ENCODE data around the gene IGSF10.

IGSF10 gene

GRCh38 chr3:151434151-151434890 is 26.5 kb downstream of the IGSF10 start:
- TF ChIP-seq, protein P1, sequence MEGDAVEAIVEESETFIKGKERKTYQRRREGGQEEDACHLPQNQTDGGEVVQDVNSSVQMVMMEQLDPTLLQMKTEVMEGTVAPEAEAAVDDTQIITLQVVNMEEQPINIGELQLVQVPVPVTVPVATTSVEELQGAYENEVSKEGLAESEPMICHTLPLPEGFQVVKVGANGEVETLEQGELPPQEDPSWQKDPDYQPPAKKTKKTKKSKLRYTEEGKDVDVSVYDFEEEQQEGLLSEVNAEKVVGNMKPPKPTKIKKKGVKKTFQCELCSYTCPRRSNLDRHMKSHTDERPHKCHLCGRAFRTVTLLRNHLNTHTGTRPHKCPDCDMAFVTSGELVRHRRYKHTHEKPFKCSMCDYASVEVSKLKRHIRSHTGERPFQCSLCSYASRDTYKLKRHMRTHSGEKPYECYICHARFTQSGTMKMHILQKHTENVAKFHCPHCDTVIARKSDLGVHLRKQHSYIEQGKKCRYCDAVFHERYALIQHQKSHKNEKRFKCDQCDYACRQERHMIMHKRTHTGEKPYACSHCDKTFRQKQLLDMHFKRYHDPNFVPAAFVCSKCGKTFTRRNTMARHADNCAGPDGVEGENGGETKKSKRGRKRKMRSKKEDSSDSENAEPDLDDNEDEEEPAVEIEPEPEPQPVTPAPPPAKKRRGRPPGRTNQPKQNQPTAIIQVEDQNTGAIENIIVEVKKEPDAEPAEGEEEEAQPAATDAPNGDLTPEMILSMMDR (IDR thresholded peaks at IDR 0.05; ENCODE audit: control insufficient read depth, extremely low read depth, insufficient read depth), result no peak
- no peak for DNase-seq (ENCODE audit: low read depth)

DNA sequence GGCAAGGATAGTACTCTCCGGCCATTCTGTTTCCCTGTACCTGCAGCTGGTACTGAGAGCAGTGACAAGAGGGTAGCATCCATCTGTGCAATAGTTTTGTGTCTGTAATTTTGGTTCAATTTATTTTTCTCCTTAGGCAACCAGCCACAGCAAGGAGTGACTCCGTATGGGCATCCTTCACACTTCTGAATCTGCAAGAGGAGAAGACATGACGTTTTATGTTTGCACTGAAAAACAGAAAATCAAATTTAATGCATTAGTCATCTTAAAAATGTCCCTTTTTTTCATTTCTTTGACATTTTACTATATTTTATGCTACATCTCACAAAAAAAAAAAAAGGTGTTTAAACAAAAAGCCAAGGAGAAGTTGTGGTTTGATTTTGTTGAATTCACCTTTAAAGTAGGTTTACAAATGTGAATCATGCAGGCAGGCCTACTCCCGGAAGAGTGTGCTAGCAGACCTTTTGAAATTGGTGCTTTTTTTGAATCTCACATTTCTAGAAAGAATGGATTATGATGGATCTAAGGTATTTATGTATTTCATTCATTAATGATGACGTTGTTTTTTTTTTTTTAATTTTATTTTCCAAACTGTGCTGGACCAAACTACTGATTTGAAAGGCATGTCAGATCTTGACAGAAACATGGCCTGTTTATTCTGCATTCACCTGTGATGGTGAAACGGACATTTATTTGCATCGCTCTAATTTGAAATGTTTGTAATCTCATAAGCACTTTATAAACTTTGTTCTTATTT is 28.1 kb downstream of the IGSF10 start:
- DNase-seq (ENCODE audit: low read depth), result no peak
- TF ChIP-seq, protein P1 (IDR thresholded peaks at IDR 0.05; ENCODE audit: control insufficient read depth, extremely low read depth, insufficient read depth), result no peak
- H3K4me3 ChIP-seq (ENCODE audit: low read depth, low read length), result no peak overlapping the region

More at GRCh38 chr3:151434151-151434890, 26.5 kb downstream of the IGSF10 start:
- H3K4me3 ChIP-seq (ENCODE audit: low read depth, low read length), result no peak overlapping the region

GRCh38 chr3:151431940-151432339 is 28.9 kb downstream of the IGSF10 start:
- TF ChIP-seq, protein P1 (IDR thresholded peaks at IDR 0.05; ENCODE audit: control insufficient read depth, extremely low read depth, insufficient read depth), result no peak
- no peak overlapping the region for H3K4me3 ChIP-seq (ENCODE audit: low read depth, low read length)
- DNase-seq (ENCODE audit: low read depth), result no peak

DNA sequence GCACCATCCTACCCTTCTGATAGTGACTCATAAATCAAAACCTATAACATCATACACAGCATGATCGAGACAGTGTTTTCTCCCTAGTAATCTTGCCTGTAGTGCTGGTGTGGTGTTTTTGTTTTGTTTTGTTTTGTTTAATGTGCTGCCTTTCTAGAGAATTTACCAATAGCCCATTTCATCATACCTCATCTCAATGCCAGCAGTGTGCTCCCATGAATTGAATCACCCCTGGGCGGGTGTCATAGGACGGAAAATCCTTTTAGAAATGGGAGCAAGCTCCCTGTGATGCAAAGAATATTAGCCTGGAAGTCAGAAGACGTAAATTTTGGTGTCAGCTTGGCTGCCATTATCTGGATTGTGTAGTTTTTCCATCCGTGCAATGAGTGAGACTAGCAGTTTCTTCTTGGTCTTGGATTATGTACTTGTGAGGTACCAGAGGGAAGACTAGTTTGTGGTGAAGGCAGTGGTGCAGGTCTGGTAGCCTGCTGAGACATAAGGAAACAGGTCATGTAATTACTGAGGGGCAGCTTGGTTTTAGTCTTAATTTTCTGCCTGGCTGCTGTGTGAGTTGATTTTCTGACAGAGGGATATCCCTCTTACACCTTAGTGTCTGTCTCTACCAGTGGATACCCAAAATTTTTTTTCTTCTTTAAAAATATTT is 29.9 kb downstream of the IGSF10 start:
- TF ChIP-seq, protein P1 (IDR thresholded peaks at IDR 0.05; ENCODE audit: control insufficient read depth, extremely low read depth, insufficient read depth), result no peak
- no peak for DNase-seq (ENCODE audit: low read depth)

GRCh38 chr3:151428386-151428785 is 32.5 kb downstream of the IGSF10 start:
- no peak overlapping the region for H3K4me3 ChIP-seq (ENCODE audit: low read depth, low read length)
- TF ChIP-seq, protein P1 (IDR thresholded peaks at IDR 0.05; ENCODE audit: control insufficient read depth, extremely low read depth, insufficient read depth), result no peak
- no peak for DNase-seq (ENCODE audit: low read depth)

More for the DNA sequence above, 29.9 kb downstream of the IGSF10 start:
- H3K4me3 ChIP-seq (ENCODE audit: low read depth, low read length), result no peak overlapping the region

- no peak overlapping the region for H3K4me3 ChIP-seq (ENCODE audit: low read depth, low read length)
- TF ChIP-seq, protein P1 (IDR thresholded peaks at IDR 0.05; ENCODE audit: control insufficient read depth, extremely low read depth, insufficient read depth), result no peak
- DNase-seq (ENCODE audit: low read depth), result no peak
These were observed 34.6 kb downstream of the IGSF10 start for GRCh38 chr3:151426341-151426657.
